K562 (cell line): Measurements from ENCODE around the gene CPA2. TPM values are rescaled to one million over a fixed set of nuclear protein-coding genes. Genes with fewer than 3 reads are reported as not detected.

Experiments
- ATAC-seq: fragments of 200-7000 bp; cut with Tn5 transposase; 3 replicates; pipeline ENCODE4 v1.9.1; 2020; ENCODE audit warnings: moderate library complexity
- BruUV-seq: library from RNA; stranded (reverse); fragments of 400-500 nt; replicated peaks from 2 replicates; lab custom pipeline; 2021; lab: Mats Ljungman, UMichigan
- CTCF ChIA-PET: fragments of 300-600 bp; formaldehyde crosslinking; extraction: SDS; loops from one replicate; lab custom pipeline; 2021; ENCODE audit warnings: low intra/inter-chr PET ratio; lab: Yijun Ruan, JAX
- POLR2A ChIA-PET: fragments of 300-600, 350-650 bp; sonication (Branson Sonifier 250); formaldehyde crosslinking; extraction: SDS; loops from one replicate; lab custom pipeline; 2021; ENCODE audit warnings: antibody characterized with exemption, inconsistent platforms; lab: Yijun Ruan, JAX
- DNase-seq, 4 experiments: peaks; one replicate each; pipeline versions ENCODE4 v3.0.0 to v3.0.0-alpha.2; 2011 to 2018; ENCODE audit warnings: low spot score in 3 of 4, mixed read lengths in 3 of 4; ENCODE audit errors: extremely low read depth in 1 of 4
- FAIRE-seq: peaks from 2 replicates; lab custom pipeline; 2011; peaks lifted over from hg19 to GRCh38; lab: Jason Lieb, UNC
- H2AFZ ChIP-seq: 2 replicates; pipeline ENCODE4 v1.6.0; 2011; ENCODE audit warnings: low read depth, low read length, control low read depth, inconsistent platforms
- H3K27ac ChIP-seq: fragments of 200-600 bp; 3 replicates; pipeline ENCODE4 v1.8.0; 2011; ENCODE audit warnings: low read depth, mild to moderate bottlenecking, control low read depth, inconsistent platforms, low read length, moderate library complexity, mixed read lengths; ENCODE audit errors: extremely low read depth
- H3K27me3 ChIP-seq, 2 experiments: fragments of 300-600 bp in 1 of 2; 2 replicates in 1 of 2; 3 replicates in 1 of 2; pipeline versions ENCODE4 v1.6.0 to v1.8.0; 2011; ENCODE audit warnings: inconsistent platforms in 2 of 2, low read length in 2 of 2, mild to moderate bottlenecking in 1 of 2, mixed read lengths in 1 of 2, moderate library complexity in 1 of 2; ENCODE audit not compliant: control insufficient read depth in 2 of 2, insufficient read depth in 2 of 2
- H3K36me3 ChIP-seq: fragments of 300-600 bp; 3 replicates; pipeline ENCODE4 v1.8.0; 2011; ENCODE audit warnings: mild to moderate bottlenecking, low read length, inconsistent platforms; ENCODE audit not compliant: control insufficient read depth, insufficient read depth
- H3K4me1 ChIP-seq, 2 experiments: fragments of 200-600 bp in 1 of 2; replicated peaks in 1 of 2; 2 replicates in 1 of 2; 3 replicates in 1 of 2; pipeline versions ENCODE4 v1.5.1 to v1.8.0; 2011; ENCODE audit warnings: inconsistent platforms in 2 of 2, low read length in 2 of 2, mild to moderate bottlenecking in 1 of 2, mixed read lengths in 1 of 2, moderate library complexity in 1 of 2; ENCODE audit not compliant: control insufficient read depth in 2 of 2, insufficient read depth in 2 of 2
- H3K4me2 ChIP-seq: 2 replicates; pipeline ENCODE4 v1.6.1; 2011; ENCODE audit warnings: low read length, control low read depth, inconsistent platforms, mixed read lengths; ENCODE audit not compliant: insufficient read depth
- H3K4me3 ChIP-seq: fragments of 200-600 bp; sonication (generic), shearing (Covaris generic); 2 replicates; pipeline ENCODE4 v1.5.1; 2016; ENCODE audit warnings: control low read depth, inconsistent platforms
- H3K79me2 ChIP-seq: fragments of 200-600 bp; 3 replicates; pipeline ENCODE4 v1.8.0; 2011; ENCODE audit warnings: low read length, inconsistent platforms; ENCODE audit not compliant: control insufficient read depth, insufficient read depth
- H3K9ac ChIP-seq, 2 experiments: 2 replicates each; pipeline versions ENCODE4 v1.6.0 to v1.6.1; 2011; ENCODE audit warnings: low read depth in 2 of 2, low read length in 2 of 2, control low read depth in 1 of 2, inconsistent platforms in 1 of 2, mild to moderate bottlenecking in 1 of 2, mixed read lengths in 1 of 2; ENCODE audit not compliant: insufficient read depth in 1 of 2
- H3K9me1 ChIP-seq: one replicate; pipeline ENCODE4 v1.6.0; 2011; ENCODE audit warnings: inconsistent platforms, mild to moderate bottlenecking, low read length, moderate library complexity; ENCODE audit not compliant: control insufficient read depth, insufficient read depth
- H3K9me3 ChIP-seq: replicated peaks from 2 replicates; pipeline ENCODE4 v1.5.1; 2011; ENCODE audit warnings: low read depth, low read length, inconsistent platforms; ENCODE audit not compliant: control insufficient read depth, insufficient read depth
- H4K20me1 ChIP-seq: replicated peaks from 2 replicates; pipeline ENCODE4 v1.6.1; 2011; ENCODE audit warnings: low read length, inconsistent platforms, mixed read lengths; ENCODE audit not compliant: control insufficient read depth, insufficient read depth
- AFF1 ChIP-seq, 2 experiments: fragments of 450-650 bp; IDR thresholded peaks; 2 replicates each; pipeline ENCODE4 v1.6.1; 2018; ENCODE audit warnings: mild to moderate bottlenecking in 2 of 2, low read depth in 1 of 2; ENCODE audit not compliant: partially characterized antibody in 2 of 2
- ATF3 ChIP-seq, 2 experiments: fragments of 450-650 bp in 1 of 2; sonication (generic) in 1 of 2; formaldehyde crosslinking in 1 of 2; IDR thresholded peaks in 1 of 2; conservative IDR thresholded peaks in 1 of 2; 2 replicates each; pipeline versions ENCODE4 v1.6.1 to v1.8.1; 2016 to 2023; ENCODE audit warnings: mild to moderate bottlenecking in 2 of 2, moderate library complexity in 2 of 2, inconsistent platforms in 1 of 2, missing genetic modification reagents in 1 of 2
- CEBPB ChIP-seq: fragments of 450-650 bp; IDR thresholded peaks from 2 replicates; pipeline ENCODE4 v1.6.1; 2016; ENCODE audit warnings: missing genetic modification characterization, missing compliant biosample characterization
- CEBPG ChIP-seq, 3 experiments: fragments of 200-800 bp in 1 of 3; sonication (Bioruptor generic) in 1 of 3; sonication (generic) in 1 of 3; formaldehyde crosslinking in 1 of 3; IDR thresholded peaks in 2 of 3; conservative IDR thresholded peaks in 1 of 3; 2 replicates each; pipeline versions ENCODE4 v1.6.1 to v1.8.0; 2016 to 2022; ENCODE audit warnings: missing compliant biosample characterization in 2 of 3, missing genetic modification characterization in 2 of 3, mild to moderate bottlenecking in 1 of 3, missing genetic modification reagents in 1 of 3
- CREB5 ChIP-seq: fragments of 250-450 bp; sonication (Bioruptor Pico); IDR thresholded peaks from 2 replicates; pipeline ENCODE4 v1.5.0; 2020; ENCODE audit warnings: mild to moderate bottlenecking
- FUS ChIP-seq: fragments of 200-400 bp; formaldehyde crosslinking; optimal IDR thresholded peaks from 2 replicates; pipeline ENCODE3; 2017; ENCODE audit warnings: low read depth, low read length
- HSF4 ChIP-seq: fragments of 250-450 bp; sonication (Bioruptor Pico); IDR thresholded peaks from 2 replicates; pipeline ENCODE4 v2.1.2; 2022; ENCODE audit warnings: mild to moderate bottlenecking, moderate library complexity, borderline replicate concordance
- RFX5 ChIP-seq: IDR thresholded peaks from 2 replicates; pipeline ENCODE4 v1.6.1; 2011; ENCODE audit warnings: low read depth, mild to moderate bottlenecking, improper control_type of control experiment, low read length
- ZNF224 ChIP-seq: sonication (generic); formaldehyde crosslinking; IDR thresholded peaks from 2 replicates; pipeline ENCODE4 v1.8.0; 2022; ENCODE audit warnings: mild to moderate bottlenecking, missing genetic modification reagents
- ZNF311 ChIP-seq: fragments of 250-450 bp; sonication (Bioruptor Pico); IDR thresholded peaks from 2 replicates; pipeline ENCODE4 v1.4.0; 2020; ENCODE audit warnings: mild to moderate bottlenecking, moderate library complexity
- ZNF449 ChIP-seq: fragments of 250-450 bp; sonication (Bioruptor Pico); IDR thresholded peaks from 2 replicates; pipeline ENCODE4 v1.8.0; 2022; ENCODE audit warnings: moderate library complexity, mild to moderate bottlenecking, inconsistent platforms
- WGBS: fragments of 100-300 bp; shearing (Covaris generic); methylation state at CpG from one replicate; pipeline ENCODE4 v1.1.6; 2016; ENCODE audit warnings: low coverage, mixed read lengths; ENCODE audit not compliant: insufficient coverage; ENCODE audit errors: missing lambda C conversion rate; 5-methylcytosine and 5-hydroxymethylcytosine counted together
- in situ Hi-C: fragments of 300-500 bp; cut with MboI; formaldehyde crosslinking; loops from 4 replicates; pipeline ENCODE4 v1.15.0; 2018; ENCODE audit warnings: inconsistent platforms, mixed read lengths
- intact Hi-C: fragments of 100-400 bp; cut with micrococcal nuclease; formaldehyde crosslinking; loops from 2 replicates; pipeline ENCODE4 v1.14.2; 2022
- polyA plus RNA-seq, 8 experiments: library from polyadenylated mRNA; depleted of rRNA in 4 of 8; stranded (reverse) in 5 of 8; unstranded in 3 of 8; fragments of >200 nt; fragmentation: Nextera tagmentation in 2 of 8; fragmentation: Illumina TruSeq in 1 of 8; extraction: Ambion mirVana in 2 of 8; extraction: Trizol in 1 of 8; gene quantifications; 2 replicates each; pipeline versions ENCODE4 v1.2.1 to v1.2.3, GENCODE V29; 2011 to 2014; ENCODE audit warnings: inconsistent platforms in 1 of 8, missing spikeins in 1 of 8
- total RNA-seq, 7 experiments: library from RNA; depleted of rRNA in 6 of 7; stranded (reverse); fragments of >200 nt in 6 of 7; fragmentation: Illumina TruSeq in 2 of 7; extraction: Trizol in 2 of 7; gene quantifications; 2 replicates each; pipeline versions ENCODE4 v1.2.1 to v1.2.3, GENCODE V29; 2011 to 2021; ENCODE audit warnings: low replicate concordance in 1 of 7

Gene CPA2
- total and polyA plus RNA-seq, 9 of the 15 experiments (the other 6 are each of a cell fraction or from before 2014, with no cell fraction given): 0.04 to 0.84 (median 0.09) TPM; not detected in 4

GRCh38 chr7:130296221-130296951 is 29.7 kb downstream of the CPA2 start:
- CTCF ChIA-PET: no interaction called here
- 21% methylated on average over 13 of the region's 13 CpGs for WGBS
- FAIRE-seq: no peak
- POLR2A ChIA-PET: interaction anchor here (0.8 to 1.9 kb wide), 4 partner anchors 8 to 347 kb away, joined by 3 to 8 read pairs (median 5); no protein-coding TSS in a partner anchor
- Histone ChIP-seq H3K4me1 (no peaks in the 10 kb centered on the region; a peak in 2 of 5 replicates), H3K9ac (no peak overlapping the region), H3K79me2 (no peaks in the 10 kb centered on the region), H3K9me3 (no peaks in the 10 kb centered on the region), H2AFZ (no peak overlapping the region), H3K36me3 (no peaks in the 10 kb centered on the region), H3K9me1 (no peaks in the 10 kb centered on the region), H3K27me3 (peaks cover 64 to 72% of the 10 kb centered on the region in 2 experiments), H4K20me1 (no peaks in the 10 kb centered on the region), H3K27ac (no peak overlapping the region), H3K4me2 (no peak overlapping the region; the same call in 1 of the 2 replicates), H3K4me3 (no peak overlapping the region)
- no peak for DNase-seq
- no TSS peak for BruUV-seq
- in situ Hi-C loops (no loop called here), intact Hi-C loops (no loop called here)
- no peak for ATAC-seq
- TF ChIP-seq FUS: no peak
- TF ChIP-seq CREB5: no peak
- TF ChIP-seq RFX5: no peak
- no peak for TF ChIP-seq ZNF224 (CRISPR knock-in tag)
- TF ChIP-seq CEBPB (tag): peak; percentile 25; the same call in 1 of the 2 replicates
- peak; percentile 64; the same call in 1 of the 2 replicates for TF ChIP-seq ATF3 (IDR thresholded peaks at IDR 0.05)
- no peak for TF ChIP-seq ATF3 (CRISPR knock-in tag; conservative IDR thresholded peaks at IDR 0.05)
- TF ChIP-seq AFF1 (IDR thresholded peaks at IDR 0.05; ENCODE audit: low read depth in 1 of 2, partially characterized antibody in 2 of 2): no peak
- no peak for TF ChIP-seq HSF4
- no peak for TF ChIP-seq ZNF311 (CRISPR knock-in tag)
- TF ChIP-seq CEBPG (CRISPR knock-in tag; IDR thresholded peaks at IDR 0.05): no peak
- peak; percentile 59 to 71 for TF ChIP-seq CEBPG (tag; conservative IDR thresholded peaks at IDR 0.05 in 1 of 2, IDR thresholded peaks at IDR 0.05 in 1 of 2)
- TF ChIP-seq ZNF449 (CRISPR knock-in tag): no peak
